CD4-positive, alpha-beta T cell treated with Interleukin-4 for 1 hour (primary cell): Measurements from ENCODE around the gene TMEM185B.
"Not testable (repeated sequence)": the region's sequence is repeated elsewhere in the genome, so short reads cannot be mapped to it uniquely, and the experiment has no call there.

ENCODE experiments used
- DNase-seq, 2 donors: peaks; one replicate each; pipeline ENCODE4 v3.0.0-alpha.2; 2020 to 2022

TMEM185B gene

DNA sequence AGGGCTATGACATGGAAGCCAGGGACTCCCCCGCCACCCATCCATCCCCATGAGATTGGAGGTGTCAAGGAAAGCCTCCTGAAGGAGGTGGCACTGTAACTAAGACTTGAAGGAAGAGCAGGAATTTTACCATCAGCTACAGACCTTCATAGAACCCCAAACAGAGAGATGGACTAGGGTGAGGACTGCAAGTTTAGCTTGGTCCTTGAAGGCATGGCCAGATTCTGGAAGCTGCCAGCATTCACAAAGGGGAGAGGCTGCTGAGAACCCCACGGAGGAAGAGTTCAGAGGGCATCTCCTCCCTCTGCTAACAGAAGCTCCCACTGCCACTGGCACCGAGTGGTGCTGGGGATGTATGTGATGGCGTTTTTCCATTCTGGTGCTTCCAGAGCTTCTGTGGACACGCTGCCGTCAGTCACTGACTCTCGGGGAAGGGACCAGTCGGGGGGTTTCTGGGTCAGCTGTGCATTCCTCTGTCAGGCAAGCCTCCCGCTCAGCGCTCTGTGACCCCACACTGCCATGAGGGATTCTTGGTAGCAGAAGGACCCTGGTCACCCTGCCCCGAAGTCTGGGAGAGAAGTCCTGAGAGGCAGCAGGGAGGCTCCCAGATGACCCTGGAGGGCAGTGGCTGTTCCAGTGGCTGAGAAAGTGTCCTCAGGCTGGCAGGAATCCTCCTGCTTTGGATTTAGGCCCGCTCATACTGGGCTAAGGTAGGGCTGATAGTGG lies 18.1 kb downstream of the TMEM185B start:
- DNase-seq, result no peak

DNA sequence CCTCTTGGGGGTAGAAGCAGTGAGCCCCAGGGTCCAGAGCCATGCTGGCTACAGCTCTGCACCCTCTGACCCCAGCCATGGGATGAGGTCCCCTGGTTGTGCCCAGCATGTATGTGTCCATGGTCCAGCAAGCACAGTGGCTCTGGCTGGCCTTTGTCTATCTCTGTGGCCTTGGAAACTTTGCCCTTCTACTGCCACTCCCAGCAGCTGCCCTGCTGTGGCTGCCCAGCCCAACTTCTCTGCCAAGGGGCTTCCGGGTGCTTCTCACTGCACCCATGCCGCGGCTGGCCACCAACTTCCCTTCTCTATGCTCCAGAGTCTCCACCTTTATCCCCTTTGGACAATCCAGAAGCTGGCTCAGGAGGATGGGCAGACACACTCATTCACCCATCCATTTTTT lies 18.8 kb downstream of the TMEM185B start:
- no peak for DNase-seq

DNA sequence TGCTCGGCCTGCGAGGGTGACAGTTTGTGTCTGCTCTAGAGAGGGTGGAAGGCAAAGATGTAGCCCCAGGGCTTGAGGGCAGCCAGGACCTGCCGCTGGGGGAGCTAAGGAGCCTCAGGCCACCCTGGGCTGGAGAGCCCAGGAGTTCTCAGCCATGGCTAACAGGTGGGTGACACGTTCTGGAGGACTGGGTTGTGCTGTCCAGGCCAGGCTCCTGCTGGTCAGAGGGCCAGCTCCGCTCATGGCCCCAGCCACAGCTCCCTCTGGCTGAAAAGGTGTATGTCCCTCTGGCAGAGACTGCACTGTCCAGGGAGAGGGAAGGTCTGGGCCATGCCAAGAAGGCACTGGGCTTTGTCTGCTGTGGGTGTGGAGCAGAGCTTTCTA lies 19.2 kb downstream of the TMEM185B start:
- DNase-seq, result no peak

DNA sequence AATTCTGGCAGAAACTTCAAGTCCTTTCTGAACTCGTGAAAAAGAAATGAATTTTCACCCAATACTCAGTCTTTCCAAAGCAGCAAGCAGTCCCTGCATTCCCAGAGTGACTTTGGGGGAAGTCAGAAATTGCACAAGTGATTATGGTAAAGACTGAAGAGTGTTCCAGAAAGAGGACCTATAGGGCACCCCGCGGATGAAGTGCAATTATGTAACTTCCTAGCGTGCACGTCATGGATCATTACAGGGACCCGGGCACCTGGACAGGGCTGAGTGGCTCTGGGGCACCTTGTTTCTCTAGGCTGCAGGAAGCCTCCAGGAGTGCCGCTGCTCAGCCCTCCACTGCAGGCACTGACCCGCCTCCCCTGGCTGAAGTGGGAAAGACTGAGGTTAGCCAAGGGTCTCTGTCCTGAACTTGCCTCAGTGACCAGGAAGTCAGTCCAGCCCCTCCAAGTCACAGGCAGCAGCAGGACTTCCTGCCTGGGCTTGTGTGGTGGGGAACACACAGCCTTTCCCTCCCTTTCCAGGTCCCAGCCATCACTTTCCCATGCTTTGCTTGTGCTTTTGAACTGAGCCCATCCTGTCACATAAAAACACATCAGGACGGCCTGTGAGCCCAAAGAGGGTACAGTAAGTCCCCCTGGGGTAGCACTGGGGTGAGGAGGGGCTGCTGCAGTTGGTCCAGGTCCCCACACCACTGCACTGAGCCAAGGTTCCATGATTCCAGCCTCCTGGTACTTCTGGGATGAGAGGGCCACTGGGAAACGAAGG lies 19.8 kb downstream of the TMEM185B start:
- DNase-seq, result peak in 1 of 2 donors; percentile 35

DNA sequence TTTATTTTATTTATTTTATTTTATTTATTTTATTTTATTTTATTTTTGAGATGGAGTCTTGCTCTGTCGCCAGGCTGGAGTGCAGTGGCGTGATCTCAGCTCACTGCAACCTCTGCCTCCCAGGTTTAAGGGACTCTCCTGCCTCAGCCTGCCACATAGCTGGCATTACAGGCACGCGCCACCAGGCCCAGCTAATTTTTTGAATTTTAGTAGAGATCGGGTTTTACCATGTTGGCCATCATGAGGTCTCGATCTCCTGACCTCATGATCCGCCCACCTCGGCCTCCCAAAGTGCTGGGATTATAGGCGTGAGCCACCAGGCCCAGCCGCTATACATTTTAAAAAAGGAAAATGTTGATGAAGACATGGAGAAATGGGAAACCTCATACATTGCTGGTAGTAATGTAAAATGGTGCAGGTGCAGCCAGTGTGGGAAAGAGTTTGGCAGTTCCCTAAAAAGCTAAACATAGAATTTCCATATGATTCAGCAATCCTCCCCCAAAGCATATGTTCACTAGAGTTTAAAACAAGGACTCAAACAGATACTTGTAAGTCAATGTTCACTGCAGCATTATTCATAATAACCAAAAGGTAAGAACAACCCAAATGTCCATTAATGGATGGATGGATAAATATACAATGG lies 23.3 kb downstream of the TMEM185B start:
- DNase-seq, result not testable (repeated sequence)

DNA sequence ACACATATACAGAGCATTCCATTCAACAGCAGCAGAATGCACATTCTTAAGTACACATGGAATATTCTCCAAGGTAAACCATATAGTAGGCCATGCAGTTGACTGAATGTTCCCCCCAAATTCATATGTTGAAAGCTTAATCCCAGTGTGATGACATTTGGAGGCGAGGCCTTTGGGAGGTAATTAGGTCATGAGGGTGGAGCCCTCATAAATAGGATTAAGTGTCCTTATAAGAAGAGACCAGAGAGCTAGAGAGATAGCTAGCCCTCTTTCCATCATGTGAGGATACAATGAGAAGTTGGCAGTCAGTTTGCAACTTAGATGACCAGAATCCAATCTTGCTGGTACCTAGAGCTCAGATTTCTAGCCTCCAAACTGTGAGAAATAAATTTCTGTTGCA lies 27.6 kb downstream of the TMEM185B start:
- no peak for DNase-seq

DNA sequence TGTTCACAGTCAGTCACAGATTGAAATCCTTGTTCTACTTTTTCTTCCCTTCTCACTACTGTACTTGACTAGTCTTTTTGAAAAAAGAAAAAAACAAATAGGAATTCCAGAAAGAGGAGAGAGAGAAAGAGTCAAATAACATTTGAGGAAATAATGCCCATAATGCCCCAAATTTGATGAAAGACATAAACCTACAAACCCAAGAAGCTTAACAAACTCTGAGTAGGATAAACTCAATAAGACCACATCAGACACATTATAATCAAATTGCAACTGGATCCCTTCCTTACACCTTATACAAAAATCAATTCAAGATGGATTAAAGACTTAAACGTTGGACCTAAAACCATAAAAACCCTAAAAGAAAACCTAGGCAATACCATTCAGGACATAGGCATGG lies 30.9 kb downstream of the TMEM185B start:
- no peak for DNase-seq

DNA sequence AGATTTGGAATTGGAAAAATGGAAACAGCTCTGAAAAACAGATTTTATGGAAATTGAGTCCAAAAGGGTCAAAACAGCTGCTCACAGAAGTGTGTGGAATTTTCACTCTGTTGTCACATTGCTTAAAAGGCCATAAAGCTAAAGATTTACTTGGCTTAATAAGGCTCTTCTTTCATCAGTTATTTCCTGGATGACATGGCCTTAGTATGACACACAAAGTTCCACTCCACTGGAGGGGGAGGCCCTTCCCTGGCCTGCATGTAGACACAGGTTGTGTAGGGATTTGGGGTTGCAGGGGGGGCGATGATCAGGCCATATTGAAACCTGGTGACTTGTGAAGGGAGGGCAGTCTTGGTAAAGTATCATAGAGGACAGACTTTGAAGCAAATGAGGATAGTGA lies 34.0 kb downstream of the TMEM185B start:
- no peak for DNase-seq

DNA sequence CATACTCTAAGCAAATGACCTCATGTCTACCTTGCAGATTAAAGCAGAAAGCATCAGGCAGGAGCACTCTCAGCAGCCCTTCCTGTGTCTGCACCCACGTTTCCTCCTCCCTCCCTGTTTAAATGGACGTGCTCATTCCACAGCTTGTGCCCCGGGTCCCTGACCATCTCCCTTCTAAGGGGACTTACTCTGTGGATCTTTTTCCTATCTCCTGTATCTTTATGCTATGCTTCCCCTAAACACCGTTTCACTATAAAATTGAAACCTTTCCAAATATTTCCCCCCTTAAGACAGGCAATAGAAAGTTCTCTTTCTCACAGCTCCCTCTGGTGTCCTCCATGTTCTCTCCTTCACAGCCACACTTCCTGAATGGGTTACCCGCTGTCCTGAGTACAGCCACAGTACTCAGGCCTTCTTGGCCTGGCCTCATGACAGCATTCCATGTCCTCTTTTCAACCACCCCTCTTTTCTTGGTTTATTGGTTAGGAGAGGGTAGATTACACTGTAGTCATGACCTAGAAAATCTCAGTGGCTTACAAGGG lies 41.1 kb downstream of the TMEM185B start:
- peak in 1 of 2 donors; percentile 15 for DNase-seq

DNA sequence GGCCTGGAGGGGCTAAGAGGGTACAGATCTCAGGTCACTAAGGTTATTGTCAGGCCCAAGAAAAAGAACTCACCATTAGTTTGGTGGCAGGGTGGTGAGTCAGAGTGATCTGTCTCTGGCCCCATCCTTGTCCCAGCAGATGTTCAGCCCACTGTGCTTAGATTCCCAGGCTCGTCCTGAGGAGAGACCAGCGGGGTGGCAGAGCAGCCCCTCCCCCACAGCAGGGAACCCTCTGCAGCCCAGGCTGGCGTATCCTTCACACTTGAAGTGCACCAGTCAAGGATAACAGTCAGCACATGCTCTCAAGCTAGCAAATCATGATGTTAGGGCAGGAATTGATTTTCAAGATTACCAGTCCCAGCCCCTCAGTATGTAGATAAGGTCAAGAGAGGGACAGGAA lies 43.1 kb downstream of the TMEM185B start:
- no peak for DNase-seq

DNA sequence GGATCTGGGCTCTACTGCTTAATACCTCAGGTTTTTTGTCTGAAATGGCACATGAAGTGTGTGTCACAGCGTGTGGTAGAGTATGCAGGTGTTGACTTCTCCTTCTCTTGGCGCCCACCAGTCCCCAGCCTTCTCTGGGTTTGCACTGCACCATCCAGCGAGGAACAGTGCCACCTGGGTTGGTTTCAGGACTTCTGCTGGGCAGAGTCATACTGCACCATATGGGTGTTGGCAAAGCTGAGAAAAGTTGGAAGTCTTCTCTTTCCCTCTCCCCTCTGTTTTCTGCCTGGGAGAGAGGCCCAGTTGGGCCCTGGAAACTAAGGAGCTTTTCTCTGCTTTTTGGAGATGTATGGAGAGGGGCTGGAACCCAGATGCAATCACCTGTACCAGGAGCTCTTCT lies 43.8 kb downstream of the TMEM185B start:
- DNase-seq, result no peak

DNA sequence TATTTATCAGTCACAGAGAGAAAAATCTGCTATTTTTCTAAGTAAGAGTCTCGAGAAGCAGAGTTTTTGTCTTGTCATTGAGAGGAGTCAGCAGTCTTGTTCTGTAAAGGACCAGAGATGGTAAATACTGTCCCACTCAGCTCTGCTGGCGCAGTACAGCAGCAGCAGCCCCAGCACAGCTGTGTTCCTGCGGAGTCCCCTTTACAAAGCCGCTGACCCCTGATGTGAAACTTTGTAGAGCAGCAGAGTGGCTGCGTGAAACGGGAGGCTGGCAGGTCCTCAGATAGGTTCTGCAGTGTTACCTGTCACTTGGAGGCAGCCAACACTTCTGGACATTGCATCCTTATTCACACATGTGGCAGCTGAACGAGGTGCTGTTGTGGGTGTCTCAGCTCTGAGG lies 45.2 kb downstream of the TMEM185B start:
- DNase-seq, result no peak

DNA sequence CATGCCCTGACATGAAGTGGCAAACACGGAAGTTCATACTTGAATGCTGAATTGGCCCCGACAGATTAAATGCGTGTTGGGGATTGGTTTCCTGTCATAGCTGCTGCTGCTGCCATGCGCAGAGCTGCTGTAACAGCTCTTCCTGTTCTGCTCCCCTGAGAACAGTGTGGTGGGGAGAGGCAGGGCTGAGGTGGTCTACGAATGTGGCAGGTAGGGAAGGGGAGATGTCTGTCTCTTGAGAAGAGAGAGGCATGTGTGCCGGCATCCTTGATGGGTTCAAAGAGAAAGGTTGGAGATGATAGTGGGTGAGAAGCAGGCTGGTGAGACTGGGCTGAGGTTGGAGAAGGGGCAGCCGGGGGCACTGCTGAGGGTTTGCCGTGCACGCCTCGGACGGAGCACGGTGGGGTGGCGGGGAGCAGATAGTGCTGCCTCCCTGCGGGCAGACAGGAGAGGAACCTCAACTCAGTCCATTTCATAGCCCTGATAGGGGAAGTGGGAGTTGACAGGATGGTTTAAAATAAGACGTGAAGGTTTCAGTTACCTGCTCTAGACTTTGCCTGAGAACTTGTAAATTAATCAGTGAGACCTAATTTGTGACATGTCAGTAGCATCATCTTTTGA lies 46.1 kb downstream of the TMEM185B start:
- DNase-seq, result peak; percentile 85

DNA sequence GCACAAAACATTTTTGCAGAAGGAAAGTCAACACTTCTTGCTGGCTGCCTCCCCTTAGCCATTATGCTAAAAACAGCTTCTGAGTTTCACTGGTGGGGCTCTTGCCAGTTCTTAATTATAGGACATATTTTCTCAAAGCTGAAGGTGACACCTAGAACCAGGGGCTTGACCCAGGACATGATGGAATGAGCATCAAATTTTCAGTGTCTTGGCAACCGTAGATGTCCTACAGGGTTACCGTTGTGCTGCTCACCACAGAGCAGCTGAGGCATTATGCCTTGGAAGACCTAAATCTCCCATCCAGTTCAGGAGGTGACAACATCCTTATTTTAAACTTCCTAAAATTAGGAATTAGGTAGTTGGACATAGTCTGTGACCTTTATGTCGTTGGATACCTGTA lies 46.7 kb downstream of the TMEM185B start:
- no peak for DNase-seq

DNA sequence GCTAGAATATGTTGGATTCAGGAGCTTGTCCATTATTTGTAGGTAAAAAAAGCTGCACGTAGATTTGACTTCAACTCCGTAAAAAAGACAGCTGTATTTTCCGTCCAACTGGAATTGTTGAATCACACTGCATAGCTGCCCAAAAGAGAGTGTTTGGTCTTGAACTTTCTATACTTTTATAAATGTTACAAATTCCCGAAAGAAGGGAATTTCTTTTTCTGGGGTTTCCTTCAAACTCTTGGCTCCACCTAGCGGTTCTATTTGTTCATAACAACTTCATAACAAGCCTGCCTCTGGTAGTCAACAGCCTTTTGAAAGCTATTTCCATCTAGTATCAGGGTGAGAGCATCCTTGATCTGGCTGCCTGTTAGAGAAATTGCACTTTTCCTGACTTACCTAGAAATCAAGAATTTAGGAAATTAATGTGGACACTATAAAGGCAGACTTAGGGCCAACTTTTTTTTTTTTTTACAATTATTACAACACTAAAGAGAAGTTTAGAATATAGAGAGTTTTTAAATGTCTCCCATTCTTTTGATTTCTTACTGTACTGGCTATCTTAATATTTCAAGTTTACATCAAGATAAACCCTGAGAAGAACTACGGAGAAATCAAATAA lies 48.1 kb downstream of the TMEM185B start:
- peak; percentile 22 to 68 for DNase-seq
